ENCODE data around the gene SLC4A5.
"Not testable (repeated sequence)": the region's sequence is repeated elsewhere in the genome, so short reads cannot be mapped to it uniquely, and the experiment has no call there.

Gene SLC4A5

DNA sequence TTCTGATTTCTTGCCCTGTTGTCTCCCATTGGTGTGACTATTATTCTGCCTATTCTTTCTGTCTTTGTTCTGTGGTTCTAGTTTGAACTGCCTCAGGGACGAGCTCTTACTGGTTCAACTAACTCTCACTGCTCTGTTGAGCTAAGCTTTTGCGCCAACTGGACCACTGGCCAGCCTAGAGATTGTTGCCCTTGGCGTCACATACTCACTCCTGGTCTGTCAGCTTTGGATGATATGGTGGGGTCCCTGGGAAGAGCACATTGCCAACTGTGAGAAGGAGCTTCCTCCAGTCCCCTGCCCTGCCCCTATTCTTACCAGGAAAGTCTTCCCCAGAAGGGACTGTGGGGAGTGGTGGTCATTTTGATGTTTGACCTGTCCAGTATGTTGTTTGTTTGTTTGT is 138.8 kb downstream of the SLC4A5 start:
- DNase-seq = no peak

DNA sequence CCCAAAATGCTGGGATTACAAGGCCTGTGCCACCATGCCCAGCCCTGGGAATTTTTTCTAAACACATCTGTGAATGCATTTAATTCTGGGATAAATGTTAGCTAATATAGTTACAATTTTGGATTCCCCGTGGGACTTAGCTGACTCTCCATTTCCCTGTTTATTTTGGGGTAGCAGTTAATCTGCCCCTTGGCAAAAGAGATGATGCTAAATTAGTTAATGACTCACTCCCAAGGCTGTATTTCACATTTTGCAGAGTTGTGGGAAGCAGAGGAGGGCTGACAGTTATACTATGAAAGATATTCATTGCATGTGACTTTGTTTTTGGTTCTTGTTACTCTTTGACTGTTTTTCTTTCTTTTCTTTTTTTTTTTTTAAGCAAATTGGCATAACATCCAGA is 141.6 kb downstream of the SLC4A5 start:
- DNase-seq = no peak

DNA sequence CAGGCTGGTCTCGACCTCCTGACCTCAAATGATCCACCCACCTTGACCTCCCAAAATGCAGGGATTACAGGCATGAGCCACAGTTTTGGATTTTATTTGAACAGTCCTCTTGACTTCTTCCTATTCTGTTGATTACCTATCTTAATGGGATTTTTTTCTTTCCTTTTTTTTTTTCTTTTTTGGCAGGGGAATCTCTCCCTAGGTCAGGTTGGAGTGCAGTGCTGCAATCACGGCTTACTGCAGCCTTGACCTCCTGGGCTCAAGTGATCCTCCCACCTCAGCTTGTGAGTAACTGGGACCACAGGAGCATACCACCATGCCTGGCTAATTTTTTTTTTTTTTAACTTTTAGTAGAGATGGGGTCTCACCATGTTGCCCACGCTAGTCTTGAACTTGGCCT is 142.0 kb downstream of the SLC4A5 start:
- no peak for DNase-seq

DNA sequence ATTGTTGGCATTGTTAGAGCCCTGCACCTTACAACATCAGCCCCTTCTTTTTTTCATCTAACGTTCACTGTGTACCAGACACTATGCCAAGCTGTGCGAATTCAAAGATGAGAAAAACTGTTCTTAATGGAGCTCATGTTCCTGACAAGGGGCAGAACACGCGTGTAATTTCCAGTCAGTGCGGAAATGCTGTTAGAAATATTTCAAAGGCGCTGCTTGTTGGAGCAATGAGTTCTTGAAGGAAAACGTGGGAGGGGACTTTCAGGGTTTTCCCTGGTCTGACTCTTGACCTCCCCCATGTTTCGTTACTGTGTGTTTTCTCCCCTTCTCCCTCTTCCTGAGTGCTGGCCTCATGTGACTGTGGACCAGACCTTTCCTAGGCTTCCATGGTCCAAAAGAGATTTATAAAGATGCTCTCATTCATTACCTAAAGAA is 143.3 kb downstream of the SLC4A5 start:
- no peak for DNase-seq

DNA sequence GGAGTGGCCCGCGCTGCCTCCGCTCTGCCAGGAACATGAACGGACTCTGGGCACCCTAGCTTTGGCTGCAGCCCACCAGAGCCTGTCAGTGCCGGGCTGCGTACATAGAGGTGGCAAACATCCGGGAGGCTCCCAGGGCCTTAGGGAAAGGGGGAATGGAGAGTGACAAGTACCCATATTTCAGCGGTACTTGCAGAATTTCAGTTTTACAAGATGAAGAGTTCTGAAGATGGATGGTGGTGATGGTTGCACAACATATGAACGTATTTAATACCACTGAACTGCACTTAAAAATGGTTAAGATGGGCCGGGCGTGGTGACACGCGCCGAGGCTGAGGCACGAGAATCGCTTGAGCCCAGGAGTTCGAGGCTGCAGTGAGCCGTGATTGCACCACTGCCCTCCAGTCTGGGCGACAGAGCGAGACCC is 143.9 kb downstream of the SLC4A5 start:
- peak in 1 of 56 donors; percentile 48 for DNase-seq

DNA sequence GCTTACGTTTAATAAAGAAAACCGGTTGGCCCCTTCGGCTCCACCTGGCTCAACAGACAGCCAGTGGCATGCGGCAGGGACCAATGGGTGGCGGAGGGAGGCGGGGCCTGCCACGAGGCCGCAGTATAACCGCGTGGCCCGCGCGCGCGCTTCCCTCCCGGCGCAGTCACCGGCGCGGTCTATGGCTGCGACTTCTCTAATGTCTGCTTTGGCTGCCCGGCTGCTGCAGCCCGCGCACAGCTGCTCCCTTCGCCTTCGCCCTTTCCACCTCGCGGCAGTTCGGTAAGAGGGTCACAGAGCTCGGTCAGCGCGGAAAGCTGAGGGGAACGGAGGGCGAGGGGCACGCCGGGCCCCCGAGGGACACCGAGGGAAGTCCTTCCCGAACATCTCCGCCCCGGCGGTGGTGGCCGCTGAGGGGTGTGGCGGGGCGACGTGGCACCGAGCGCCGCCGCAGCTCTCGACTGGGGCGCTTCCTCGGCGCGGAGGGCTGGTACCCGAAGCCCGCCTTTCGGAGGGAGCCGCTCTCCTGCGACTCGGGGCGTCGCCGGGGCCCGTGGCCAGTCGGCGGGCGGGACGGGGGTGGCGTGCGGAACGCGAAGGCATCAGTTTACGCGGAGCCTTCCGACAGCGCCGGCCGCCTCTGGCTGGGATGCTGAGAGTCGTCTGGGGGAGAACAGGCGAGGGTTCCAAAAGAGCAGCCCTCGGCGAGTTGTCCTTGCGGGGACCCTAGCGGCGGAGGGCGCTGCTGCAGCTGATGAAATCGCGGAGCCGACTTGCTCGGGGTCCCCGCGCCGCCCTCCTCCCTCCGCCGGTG is 144.5 kb downstream of the SLC4A5 start, which contains the start of gene MTHFD2:
TSS of gene MTHFD2 (plus strand) at position 155 of the 814 bp plus-strand sequence. CDS start at position 182, 27 bp downstream.
- DNase-seq = peak; percentile 21 to 91 (median 74)

DNA sequence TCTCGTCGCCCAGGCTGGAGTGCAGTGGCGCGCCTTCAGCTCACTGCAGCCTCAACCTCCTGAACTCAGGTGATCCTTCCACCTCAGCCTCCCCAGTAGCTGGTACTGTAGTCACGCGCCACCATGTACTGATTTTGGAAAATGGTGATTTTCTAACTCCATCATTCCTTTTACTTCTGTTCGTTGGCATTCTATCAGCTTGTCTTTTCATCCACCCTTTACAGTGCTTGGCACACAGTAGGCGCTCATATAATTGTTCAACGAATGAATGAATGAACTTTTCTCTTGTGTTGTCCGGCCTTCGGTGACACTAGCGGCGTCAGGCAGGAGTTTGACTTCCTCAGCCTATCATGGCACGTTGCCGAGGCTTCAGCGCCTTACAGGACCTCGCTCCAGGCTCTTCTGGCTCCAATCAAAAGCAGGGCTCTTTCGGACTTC is 145.2 kb downstream of the SLC4A5 start:
- DNase-seq = no peak

DNA sequence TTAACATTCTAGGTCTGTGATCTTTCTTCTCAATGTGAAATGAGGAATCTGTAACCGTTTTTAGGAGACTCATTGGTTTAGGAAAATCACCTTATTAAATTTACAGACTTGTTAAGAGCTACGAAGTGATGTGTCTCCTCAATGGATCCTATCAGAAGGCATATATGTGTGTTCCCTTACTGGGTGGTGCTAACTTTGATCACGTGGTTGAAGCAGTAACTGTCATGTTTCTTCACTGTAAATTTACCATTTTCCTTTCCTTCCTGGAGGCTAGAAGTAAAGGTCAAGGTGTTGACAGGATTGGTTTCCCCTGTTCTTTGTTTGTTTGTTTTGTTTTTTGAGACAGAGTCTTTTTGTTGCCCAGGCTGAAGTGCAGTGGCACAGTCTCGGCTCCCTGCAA is 146.2 kb downstream of the SLC4A5 start:
- no peak for DNase-seq

DNA sequence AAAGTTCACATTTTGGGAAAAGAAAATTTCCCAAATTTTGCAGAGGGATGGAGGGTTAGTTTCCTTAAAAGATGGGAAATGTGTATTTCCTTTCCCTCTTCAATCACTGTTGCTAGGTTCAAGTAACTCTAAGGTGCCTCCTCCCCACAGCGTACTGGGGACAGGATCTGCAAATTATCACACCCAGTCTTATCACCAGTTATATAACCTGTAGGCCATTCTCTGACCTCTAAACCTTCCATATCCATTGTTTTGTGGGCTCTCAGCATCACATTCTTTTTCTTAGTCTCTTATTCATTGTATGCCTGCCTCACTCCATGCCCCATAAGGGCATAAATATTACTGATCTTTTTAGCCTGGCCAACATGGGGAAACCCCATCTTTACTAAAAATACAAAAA is 148.4 kb downstream of the SLC4A5 start:
- no peak for DNase-seq

DNA sequence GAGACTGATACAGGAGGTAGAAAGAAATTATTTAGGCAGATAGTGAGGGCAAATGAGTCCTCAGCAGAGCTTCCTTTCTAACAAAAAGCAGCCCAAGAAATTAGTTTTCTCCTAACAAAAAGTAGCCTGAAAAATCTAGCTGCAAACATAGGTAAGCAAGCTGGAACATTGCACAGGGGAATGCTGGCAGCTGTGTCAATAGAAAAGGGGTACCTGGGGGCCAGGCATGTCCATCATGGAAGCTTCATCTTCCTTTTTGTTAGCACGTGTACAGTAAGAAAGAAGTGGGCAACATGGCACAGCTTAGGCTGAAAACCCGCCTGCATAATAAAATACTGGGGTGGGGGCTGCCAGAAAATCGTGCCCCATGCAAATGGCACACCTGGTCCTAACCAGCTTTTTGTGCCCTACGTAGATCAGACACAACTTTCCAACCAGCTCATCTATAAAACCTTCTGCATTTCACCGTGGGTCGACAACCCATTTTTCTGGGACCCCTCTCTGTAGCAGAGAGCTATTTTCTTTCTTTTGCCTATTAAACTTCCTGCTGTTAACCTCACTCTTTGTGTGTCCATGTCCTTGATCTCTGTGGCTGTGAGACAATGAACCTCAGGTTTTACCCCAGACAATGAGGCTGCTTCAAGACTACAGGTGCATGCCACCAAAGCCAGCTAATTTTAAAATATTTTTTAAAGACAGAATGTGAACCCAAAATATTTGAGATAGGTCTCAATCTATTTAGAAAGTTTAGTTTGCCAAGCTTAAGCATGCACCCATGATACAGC is 151.4 kb downstream of the SLC4A5 start:
- DNase-seq = no peak

DNA sequence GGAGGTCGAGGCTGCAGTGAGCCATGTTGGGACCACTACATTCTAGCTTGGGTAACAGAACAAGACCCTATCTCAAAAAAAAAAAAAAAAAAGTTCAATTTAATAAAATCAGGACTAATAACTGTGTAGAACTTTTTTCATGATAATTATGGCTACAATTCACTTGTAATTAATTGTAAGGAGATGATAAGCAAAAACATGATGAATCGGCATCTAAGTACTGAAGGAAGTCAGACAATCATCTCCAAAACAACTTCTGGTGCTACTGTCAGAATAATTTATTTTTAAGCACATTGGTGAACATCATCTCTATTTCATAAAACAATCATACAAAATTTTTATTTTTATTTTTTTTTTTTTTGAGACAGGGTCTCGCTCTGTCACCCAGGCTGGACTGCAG is 154.5 kb downstream of the SLC4A5 start:
- no peak for DNase-seq

DNA sequence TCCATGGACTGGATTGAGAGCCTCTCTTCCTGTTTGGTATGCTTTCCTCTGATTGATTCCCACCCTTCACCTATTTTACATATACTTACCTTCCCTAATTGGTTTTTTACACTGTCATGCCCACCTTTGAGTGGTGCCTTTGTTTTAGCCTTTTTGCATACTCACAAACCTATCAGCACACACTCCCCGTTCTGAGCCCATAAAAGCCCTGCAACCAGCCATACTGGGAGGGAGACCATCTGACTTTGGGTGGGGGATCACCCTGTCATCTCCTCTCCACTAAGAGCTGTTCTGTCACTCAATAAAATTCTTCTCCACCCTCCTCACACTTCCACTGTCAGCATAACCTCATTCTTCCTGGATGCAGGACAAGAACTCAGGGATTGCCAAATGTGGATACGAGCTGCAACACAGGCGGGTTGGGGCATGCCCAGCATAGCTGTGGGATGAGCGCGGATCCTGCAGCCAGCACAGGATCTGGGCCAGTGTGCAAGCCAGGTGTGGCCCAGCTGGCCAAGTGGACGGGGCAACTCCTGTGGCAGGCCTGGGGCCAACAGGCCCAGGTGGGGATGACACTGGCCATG is 155.1 kb downstream of the SLC4A5 start:
- DNase-seq = no peak

DNA sequence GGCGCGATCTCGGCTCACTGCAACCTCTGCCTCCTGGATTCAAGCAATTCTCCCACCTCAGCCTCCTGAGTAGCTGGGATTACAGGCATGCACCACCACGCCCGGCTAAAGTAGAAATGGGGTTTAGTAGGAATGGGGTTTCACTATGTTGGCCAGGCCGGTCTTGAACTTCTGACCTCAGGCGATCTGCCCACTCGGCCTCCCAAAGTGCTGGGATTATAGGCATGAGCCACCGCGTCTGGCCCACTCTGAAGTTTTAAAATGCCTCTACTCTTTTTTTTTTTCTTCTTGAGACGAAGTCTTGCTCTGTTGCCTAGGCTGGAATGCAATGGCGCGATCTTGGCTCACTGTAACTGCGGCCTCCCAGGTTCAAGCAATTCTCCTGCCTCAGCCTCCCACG is 156.5 kb downstream of the SLC4A5 start:
- DNase-seq = not testable (repeated sequence)

DNA sequence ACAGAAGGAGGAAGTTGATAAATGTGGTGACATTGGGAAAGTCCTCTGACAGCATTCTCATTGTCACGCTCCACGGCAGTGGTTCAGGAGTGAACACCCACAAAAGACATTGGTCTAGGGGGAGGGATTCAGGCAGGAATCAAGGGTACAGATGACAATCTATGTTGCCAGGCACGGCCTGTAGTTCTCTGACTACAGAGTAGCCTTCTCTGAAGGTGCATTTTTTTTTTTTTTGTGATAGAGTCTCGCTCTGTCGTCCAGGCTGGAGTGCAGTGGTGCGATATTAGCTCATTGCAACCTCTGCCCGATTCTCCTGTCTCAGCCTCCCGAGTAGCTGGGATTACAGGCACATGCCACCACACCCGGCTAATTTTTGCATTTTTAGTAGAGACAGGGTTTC is 157.2 kb downstream of the SLC4A5 start:
- DNase-seq = peak in 14 of 56 donors; percentile 4 to 73 (median 12)

DNA sequence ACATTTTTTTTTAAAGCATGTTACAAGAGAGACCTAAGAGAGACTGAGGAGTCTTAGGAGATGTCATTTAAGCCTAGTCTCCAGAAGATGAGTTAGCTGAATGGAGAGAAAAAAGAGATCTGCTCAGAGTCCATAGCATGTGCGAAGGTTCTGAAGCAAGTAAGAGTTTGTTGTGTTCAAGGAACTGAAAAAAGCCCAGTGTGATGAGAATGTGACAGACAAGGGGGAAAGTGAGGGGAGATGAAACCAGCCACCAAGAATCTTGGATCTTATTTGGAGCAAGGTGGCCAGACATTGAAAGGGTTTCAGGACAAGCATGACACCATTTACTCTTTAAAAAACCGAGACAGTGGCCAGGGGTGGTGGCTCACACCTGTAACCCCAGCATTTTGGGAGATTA is 159.3 kb downstream of the SLC4A5 start:
- DNase-seq = no peak

DNA sequence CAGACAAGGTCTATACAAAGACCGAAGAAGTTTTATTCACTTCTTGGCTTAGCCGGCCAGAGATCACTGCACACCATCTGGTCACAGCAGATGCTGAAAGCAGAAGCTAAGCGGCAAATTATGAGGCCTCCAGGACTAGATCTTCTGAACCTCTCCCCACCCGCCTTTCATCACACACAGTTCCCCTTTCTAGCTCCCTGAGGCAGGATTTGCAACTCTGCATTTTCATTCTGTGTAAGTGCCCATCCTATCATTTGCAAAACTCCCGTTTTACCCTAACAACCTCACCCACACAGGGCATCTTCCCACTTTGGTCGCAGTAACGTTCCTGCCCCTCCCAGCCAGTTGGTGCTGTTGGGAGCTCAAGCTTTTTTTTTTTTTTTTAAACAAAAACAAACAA is 161.5 kb downstream of the SLC4A5 start:
- peak in 23 of 56 donors; percentile 3 to 59 (median 22) for DNase-seq

DNA sequence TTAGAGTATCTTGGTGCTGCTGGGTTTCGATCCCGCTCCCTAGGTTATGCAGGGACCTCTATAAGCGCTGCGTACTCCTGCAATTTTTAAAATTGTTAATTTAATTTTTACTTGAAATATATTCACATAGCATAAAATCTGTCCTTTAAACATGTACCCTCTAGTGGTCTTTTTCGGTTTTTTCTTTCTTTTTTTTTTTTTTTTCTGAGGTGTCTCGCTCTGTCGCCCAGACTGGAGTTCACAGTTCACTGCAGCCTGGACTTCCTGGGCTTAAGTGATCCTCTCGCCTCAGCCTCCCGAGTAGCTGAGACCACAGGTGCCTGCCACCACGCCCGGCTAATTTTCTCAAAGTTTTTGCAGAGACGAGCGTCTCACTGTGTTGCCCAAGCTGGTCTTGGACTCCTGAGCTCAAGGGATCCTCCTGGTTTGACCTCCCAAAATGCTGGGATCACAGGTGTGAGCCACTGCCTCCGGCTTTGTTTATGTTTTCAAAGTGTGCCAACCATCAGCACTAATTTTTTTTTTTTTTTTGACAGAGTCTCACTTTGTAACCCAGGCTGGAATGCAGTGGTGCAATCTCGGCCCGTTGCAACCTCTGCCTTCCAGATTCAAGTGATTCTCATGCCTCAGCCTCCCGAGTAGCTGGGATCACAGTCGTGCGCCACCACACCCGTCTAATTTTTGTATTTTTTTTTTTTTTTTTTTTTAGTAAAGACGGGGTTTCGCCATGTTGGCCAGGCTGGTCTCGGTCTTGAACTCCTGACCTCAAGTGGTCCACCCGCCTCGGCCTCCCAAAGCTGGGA is 164.0 kb downstream of the SLC4A5 start:
- DNase-seq = peak in 3 of 56 donors; percentile 19 to 51 (median 47)

DNA sequence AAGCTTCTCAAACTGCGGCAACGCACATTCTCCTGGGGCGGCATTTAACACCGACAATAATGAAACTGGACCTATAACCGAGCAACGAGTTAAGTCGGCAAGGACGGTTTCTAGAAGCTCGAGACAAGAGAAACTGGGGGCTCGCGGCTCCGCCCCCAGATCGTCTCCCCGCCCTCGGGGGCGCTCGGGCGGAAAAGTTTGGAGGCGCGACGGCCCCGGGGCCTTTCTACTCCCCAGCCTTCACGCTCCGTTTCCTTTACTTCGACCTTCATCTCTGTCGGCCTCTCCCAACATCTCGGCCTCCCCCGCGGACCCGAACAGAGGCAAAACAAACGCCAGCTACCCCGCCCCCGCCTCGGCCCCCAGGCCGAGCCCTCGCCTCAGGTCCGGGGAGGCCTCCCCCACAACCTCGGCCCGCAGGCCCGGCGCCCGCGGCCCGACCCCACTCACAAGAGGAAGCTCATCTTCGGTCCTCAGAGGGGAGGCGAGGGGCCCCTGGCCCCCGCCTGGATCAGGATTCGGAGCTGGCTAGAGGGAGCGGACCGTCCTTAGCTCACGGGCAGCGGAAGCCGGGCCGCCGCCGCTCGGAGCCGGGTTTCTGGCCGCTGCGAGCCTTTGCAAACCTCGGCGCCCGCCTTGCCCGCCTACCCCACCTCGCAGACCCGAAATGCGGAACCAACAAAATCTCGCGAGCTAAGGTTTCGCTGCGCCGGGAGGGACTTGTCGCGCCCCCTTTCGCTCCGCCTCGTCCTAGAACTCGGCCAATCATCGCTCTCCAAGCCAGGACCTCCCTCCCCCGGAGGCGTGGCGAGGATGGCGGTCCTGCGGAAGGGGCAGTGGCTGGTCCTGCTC is 164.8 kb downstream of the SLC4A5 start, which contains the start of gene MOB1A:
TSS of gene MOB1A (minus strand) at position 669 of the 852 bp plus-strand sequence. CDS start at position 464, 205 bp downstream.
- peak; percentile 31 to 98 (median 94) for DNase-seq

DNA sequence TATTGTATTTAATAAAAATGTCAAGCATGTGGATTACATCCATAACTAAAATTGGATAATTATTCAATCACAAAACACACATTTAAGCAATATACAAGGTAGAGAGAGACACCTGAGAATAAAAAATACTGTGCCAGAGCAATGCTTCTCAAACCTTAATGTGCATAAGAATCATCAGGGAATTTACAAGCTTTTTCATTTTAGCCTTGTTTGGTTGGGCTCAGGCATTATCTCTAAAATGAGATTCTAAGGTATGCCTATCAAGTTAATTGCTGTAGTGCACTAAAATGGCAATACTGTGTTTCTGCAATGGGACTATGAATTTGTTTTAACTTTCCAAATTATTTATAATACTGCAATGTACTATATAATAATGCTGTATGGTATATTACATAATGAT is 165.5 kb downstream of the SLC4A5 start:
- DNase-seq = no peak

DNA sequence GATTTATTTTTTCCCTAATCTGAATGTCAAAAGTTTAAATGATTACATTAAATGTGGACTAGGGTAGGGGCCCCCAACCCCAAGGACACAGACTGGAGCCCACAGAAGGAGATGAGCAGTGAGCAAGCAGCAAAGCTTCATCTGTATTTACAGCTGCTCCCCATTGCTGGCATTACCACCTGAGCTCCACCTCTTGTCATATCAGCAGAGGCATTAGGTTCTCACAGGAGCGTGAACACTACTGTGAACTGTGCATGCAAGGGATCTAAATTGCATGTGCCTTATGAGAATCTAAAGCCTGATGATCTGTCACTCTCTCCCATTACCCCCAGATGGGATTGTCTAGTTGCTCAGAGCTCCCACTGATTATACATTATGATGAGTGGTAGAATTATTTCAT is 168.3 kb downstream of the SLC4A5 start:
- DNase-seq = no peak

Data from amygdala (tissue), 56 donors.